HepG2 (cell line): ENCODE data around the gene TJP1. TPM values are rescaled to one million over a fixed set of nuclear protein-coding genes. Genes with fewer than 3 reads are reported as not detected.

Experiments used
- CBX5 ChIP-seq: sonication (generic); formaldehyde crosslinking; IDR thresholded peaks from 2 replicates; pipeline ENCODE4 v1.4.0; 2020; ENCODE audit warnings: missing genetic modification reagents, borderline replicate concordance
- FOXO4 ChIP-seq: sonication (generic); formaldehyde crosslinking; conservative IDR thresholded peaks from 2 replicates; pipeline ENCODE4 v1.8.1; 2023; ENCODE audit warnings: missing genetic modification reagents
- HNRNPK ChIP-seq: fragments of 200-400 bp; formaldehyde crosslinking; IDR thresholded peaks from 2 replicates; pipeline ENCODE4 v1.6.1; 2018; ENCODE audit warnings: low read length, low read depth, moderate library complexity, mild to moderate bottlenecking; ENCODE audit not compliant: poor library complexity, severe bottlenecking
- IRX3 ChIP-seq: sonication (generic); formaldehyde crosslinking; IDR thresholded peaks from 2 replicates; pipeline ENCODE4 v1.8.1; 2023; ENCODE audit warnings: mild to moderate bottlenecking, low read depth, missing genetic modification reagents, borderline replicate concordance
- NFATC3 ChIP-seq: sonication (generic); formaldehyde crosslinking; IDR thresholded peaks from 2 replicates; pipeline ENCODE4 v1.5.1; 2020; ENCODE audit warnings: mild to moderate bottlenecking, missing genetic modification reagents
- NR2C2 ChIP-seq: sonication (generic); formaldehyde crosslinking; IDR thresholded peaks from 2 replicates; pipeline ENCODE4 v1.4.0; 2020; ENCODE audit warnings: missing genetic modification reagents, mild to moderate bottlenecking, moderate library complexity, borderline replicate concordance
- TARDBP ChIP-seq: sonication (generic); formaldehyde crosslinking; IDR thresholded peaks from 2 replicates; pipeline ENCODE4 v1.8.0; 2022; ENCODE audit warnings: mild to moderate bottlenecking, missing genetic modification reagents
- THAP11 ChIP-seq: IDR thresholded peaks from 2 replicates; pipeline ENCODE4 v1.6.1; 2016; ENCODE audit warnings: missing biosample characterization, missing genetic modification reagents
- ZNF142 ChIP-seq: sonication (generic); formaldehyde crosslinking; IDR thresholded peaks from 2 replicates; pipeline ENCODE4 v1.4.0; 2020; ENCODE audit warnings: missing genetic modification reagents
- ZNF558 ChIP-seq: sonication (generic); formaldehyde crosslinking; IDR thresholded peaks from 2 replicates; pipeline ENCODE4 v1.9.0; 2022; ENCODE audit warnings: mild to moderate bottlenecking, missing genetic modification reagents, borderline replicate concordance
- ZNF609 ChIP-seq: sonication (generic); formaldehyde crosslinking; IDR thresholded peaks from 2 replicates; pipeline ENCODE4 v1.4.0; 2020; ENCODE audit warnings: mild to moderate bottlenecking, missing genetic modification reagents, borderline replicate concordance
- ZNF629 ChIP-seq: sonication (generic); formaldehyde crosslinking; conservative IDR thresholded peaks from 2 replicates; pipeline ENCODE4 v1.5.0; 2020; ENCODE audit warnings: missing genetic modification reagents
- ZNF766 ChIP-seq: sonication (generic); formaldehyde crosslinking; IDR thresholded peaks from 2 replicates; pipeline ENCODE4 v1.5.0; 2020; ENCODE audit warnings: missing genetic modification reagents, borderline replicate concordance
- ZNF768 ChIP-seq: sonication (generic); formaldehyde crosslinking; IDR thresholded peaks from 2 replicates; pipeline ENCODE4 v1.4.0; 2020; ENCODE audit warnings: missing genetic modification reagents
- ZSCAN21 ChIP-seq: sonication (generic); formaldehyde crosslinking; IDR thresholded peaks from 2 replicates; pipeline ENCODE4 v1.8.0; 2022; ENCODE audit warnings: mild to moderate bottlenecking, missing genetic modification reagents, moderate library complexity, borderline replicate concordance
- polyA plus RNA-seq, 8 experiments: library from polyadenylated mRNA; depleted of rRNA in 3 of 8; stranded (reverse) in 7 of 8; unstranded in 1 of 8; fragments of >200 nt; fragmentation: Illumina TruSeq in 4 of 8; extraction: Trizol in 4 of 8; gene quantifications; 2 replicates each; pipeline versions ENCODE4 v1.2.1 to v1.2.3, GENCODE V29; 2011 to 2016; ENCODE audit warnings: low read depth in 4 of 8, missing spikeins in 1 of 8, mixed read lengths in 1 of 8; ENCODE audit not compliant: insufficient read depth in 1 of 8
- total RNA-seq, 5 experiments: library from RNA; depleted of rRNA; stranded (reverse); fragments of >200 nt; fragmentation: Illumina TruSeq; extraction: Trizol; gene quantifications; 2 replicates each; pipeline ENCODE4 v1.2.3, GENCODE V29; 2016; ENCODE audit warnings: low read depth in 1 of 5

TJP1 gene
- total and polyA plus RNA-seq, 2 of the 13 experiments (the other 11 are each of a cell fraction or from before 2014, with no cell fraction given) = 25.9 to 27.1 TPM

DNA sequence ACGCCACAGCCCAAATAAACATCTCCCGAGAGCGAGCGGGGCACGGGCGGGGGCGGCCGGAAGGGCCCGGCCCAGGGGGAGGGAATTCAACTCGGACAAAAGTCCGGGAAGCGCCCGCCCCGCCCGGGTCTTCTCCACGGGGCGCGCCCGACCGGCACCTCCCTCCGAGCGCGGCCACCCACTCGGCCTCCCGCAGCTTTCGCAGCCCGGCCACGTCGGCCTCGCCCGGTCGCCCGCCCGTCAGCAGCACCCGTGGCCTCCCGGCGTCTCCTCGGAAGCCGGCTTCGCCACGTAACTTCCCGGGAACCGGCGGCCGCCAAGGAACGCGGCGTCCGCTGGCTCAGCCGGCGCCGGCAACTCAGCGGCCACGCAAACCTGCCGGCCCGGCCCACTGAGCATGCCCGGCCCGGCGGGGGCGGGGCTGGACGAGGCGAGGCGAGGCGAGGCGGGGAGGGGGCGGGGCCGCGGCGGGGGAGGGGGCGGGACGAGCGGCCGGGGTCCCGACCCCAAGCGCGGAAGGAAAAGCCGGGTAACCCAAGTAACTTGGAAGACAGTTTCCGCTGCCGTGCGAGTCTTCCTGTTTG is at the start of gene TJP1 (continued):
- TF ChIP-seq ZNF609 (CRISPR knock-in tag) (no peak), ZNF629 (CRISPR knock-in tag) (no peak), CBX5 (no peak), NR2C2 (peak; percentile 10; the same call in 1 of the 2 replicates), THAP11 (CRISPR knock-in tag) (peak; percentile 30; the same call in 1 of the 2 replicates), ZNF142 (CRISPR knock-in tag) (peak; percentile 90), ZSCAN21 (CRISPR knock-in tag) (0 out of 2 replicates have a peak, but pooled peaks have one; percentile 27), TARDBP (CRISPR knock-in tag) (no peak; the same call in 1 of the 2 replicates), ZNF766 (CRISPR knock-in tag) (no peak), NFATC3 (CRISPR knock-in tag) (no peak), ZNF768 (CRISPR knock-in tag) (no peak), IRX3 (no peak), HNRNPK (no peak), FOXO4 (CRISPR knock-in tag) (no peak), ZNF558 (CRISPR knock-in tag) (peak; percentile 29; the same call in 1 of the 2 replicates)
